HG02852 (cell line): Measurements from ENCODE around the gene SLC25A47.
"Not testable (repeated sequence)": the region's sequence is repeated elsewhere in the genome, so short reads cannot be mapped to it uniquely, and the experiment has no call there.

Source experiments
- ATAC-seq: cut with Tn5 transposase; IDR thresholded peaks from one replicate; pipeline ENCODE4 v1.9.1; 2021; ENCODE audit warnings: mild to moderate bottlenecking, moderate library complexity; ENCODE audit not compliant: unreplicated experiment

SLC25A47 gene

GRCh38 chr14:100304825-100305323, 18.3 kb upstream of the SLC25A47 start:
- no peak for ATAC-seq

DNA sequence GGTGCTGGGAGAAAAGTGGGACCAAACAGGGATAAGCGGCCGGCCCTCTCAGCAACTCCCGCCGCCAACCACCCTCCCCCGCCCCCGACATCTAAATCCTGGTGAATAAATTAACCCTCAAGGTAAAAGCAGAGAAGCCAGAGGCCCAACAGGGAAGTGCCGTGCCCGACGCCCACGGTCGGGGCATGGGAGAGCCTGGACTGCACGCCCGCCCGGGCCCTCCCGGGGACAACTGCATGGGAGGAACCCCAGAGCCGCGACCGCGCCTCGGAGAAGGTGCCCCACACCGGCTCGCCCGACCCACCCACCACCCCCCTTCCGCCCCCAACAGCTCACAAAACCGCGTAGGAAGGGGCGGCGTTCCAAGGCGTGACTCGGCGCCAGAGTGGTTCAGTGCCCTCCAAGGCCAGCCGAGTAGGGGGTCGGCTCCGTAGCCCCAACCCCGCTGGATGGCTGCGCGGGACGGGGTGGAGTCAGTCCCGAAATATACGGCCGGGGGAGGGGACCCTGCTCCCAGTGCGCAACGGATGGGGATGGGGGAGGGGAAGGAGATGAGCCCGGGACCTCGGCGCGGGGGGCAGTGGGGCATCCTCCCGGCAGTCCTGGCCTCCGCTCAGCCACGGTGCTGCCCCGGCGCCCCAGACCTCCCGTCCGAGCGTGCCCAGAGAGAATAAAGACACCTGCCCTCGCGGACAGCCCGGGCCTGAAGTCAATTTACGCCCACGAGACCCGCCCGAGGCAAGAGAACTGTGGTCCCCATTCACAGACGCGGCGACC, 17.6 kb upstream of the SLC25A47 start:
- ATAC-seq: no peak

DNA sequence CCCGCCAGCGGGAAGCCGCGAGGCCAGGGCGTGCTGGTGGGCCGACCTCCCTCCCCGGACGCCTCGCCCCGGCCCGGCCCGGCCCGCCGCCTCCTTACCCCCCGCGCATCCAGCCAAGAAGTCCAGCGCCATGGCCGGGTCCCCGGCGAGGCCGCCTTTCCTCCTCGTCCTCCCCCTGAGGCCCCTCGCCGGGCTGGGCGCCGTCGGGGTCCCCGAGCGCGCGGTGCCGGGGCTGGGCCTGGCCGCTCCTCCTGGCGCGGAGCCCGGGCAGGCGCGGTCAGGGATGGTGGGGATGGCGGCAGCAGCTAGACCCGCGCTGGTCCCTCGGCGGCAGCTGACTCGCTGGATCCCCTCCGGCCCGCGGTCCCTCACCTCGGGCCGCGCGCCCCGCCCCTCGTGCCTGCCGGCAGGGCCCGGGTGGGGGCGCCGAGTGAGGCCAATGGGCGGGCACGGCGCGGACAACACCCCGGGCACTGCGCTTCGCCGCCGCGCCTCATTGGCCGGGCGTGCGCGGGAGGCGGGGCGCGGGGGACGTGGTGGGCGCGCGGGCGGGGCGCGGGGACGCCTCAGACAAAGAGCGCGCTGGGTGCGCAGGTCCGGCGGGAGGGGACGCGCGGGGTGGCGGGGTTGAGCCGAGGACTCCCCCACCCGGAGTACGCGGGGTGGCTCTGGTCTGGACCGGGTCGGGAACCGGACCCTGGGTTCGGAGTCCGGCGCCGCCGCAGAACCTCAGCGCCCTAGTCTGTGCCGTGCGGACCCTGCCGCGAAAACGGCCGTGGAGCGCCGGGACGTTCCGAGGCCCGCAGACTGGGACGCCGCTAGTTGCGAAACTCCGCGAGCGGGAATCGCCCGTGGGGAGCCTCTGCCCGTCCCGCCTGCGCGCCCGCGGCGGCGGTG, 16.8 kb upstream of the SLC25A47 start, which contains the start of gene SLC25A29:
SLC25A29 (minus strand) TSS at position 344 of the 897 bp plus-strand sequence; CDS start at position 132, 212 bp downstream.
- peak; percentile 84 for ATAC-seq

GRCh38 chr14:100306998-100307765, 16.0 kb upstream of the SLC25A47 start:
- peak; percentile 21 for ATAC-seq

DNA sequence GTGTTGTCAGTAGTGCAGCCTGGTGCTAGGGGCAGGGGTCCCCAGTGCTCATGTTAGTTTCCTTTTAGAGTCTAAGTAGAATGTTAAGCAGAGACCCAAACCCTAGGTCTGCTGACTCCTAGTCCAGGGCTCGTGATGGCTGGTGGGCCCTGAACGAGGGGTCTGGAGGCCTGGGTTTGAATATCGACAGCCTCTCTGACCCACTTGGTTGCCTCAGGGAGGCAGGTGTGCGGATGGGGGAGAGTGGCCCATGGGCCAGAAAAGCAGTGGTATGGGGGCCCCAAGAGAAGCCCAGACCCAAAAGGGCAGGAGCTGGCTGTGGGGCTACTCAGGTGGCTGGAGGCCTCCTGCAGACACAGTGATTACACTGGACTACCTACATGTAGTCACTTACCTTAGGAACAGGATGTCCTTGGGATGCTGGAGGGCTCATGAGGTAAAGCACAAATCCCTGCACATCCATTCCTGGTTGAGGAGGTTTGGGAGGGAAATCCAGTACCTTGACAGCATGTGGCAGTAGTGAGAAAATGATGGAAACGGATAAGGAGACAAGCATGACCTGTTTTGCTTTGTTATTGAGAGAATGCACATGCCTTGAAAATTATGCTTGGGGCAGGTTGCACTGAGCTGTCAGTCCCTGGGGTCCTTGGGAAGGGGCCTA, 15.2 kb upstream of the SLC25A47 start:
- no peak for ATAC-seq

DNA sequence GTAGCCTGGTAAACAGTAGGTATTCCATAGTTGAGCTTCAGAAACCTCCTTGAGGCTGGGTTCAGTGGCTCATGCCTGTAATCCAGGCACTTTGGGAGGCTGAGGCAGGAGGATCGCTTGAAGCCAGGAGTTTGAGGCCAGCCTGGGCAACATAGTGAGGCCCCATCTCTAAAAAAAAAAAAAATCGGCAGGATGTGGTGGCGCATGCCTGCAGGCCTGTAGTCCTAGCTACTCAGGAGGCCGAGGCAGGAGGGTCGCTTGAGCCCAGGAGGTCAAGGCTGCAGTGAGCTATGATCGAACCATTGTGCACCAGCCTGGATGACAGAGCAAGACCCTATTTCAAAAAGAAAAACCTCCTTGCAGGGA, 14.7 kb upstream of the SLC25A47 start:
- not testable (repeated sequence) for ATAC-seq

DNA sequence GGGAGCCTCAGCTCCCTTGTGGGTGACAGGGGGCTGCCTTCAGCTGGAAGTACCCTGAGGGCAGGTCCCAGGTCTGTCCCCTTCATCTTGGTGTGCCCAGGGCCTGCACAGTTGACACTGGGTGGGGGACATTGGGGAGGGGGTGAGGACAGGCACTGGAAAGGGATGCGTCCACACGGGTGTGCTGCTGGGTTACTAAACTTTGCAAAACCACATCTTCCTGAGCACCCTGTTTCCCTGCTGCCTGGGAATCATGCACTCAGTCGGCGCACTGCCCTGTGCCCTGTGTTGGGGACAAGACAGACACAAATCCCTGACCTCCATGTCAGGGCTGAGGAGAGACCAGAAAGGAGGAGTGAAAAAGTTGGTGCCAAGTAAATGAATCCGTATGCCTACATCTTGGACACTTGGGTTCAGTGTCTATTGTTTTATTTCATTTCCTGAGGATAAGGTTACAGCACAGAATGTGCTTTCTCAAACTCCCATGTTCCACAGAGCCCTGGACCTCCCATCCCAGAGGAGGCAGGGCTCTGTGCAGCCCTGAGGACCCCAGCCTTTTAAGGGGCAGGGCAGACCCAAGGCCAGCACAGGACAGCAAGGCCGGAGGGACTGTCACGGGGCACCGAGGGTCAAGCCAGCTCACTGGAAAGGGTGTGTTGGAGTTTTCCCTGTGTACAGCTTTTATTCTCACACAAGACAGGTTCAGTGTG, 14.0 kb upstream of the SLC25A47 start:
- ATAC-seq: no peak

- not testable (repeated sequence) for ATAC-seq
These were observed 10.8 kb upstream of the SLC25A47 start for GRCh38 chr14:100312110-100312876.

DNA sequence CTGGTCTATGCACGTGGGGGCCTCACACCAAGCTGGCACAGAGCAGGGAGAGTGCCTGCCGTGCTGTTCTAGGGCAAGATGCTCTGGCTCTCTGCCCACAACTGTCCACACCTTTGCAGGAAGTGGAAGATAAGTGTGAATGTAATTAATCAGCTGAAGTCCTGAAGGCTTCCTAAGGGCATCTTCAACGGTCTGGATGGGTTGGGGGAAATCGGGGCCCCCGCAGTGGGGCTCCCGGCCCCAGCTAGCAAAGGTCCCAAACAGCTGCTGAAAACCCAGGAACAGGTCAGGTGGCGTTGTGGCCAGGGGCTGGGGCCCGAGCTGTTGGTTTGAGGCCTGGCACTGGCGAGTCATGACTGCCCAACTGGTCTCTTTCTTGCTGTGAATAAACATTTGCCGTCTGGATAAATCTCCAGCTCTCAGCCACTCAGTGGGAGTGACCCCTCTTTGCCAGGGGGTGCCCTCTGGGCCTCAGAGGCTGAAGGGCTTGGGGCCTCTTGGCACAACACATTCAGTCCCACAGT, 10.2 kb upstream of the SLC25A47 start:
- ATAC-seq: no peak

DNA sequence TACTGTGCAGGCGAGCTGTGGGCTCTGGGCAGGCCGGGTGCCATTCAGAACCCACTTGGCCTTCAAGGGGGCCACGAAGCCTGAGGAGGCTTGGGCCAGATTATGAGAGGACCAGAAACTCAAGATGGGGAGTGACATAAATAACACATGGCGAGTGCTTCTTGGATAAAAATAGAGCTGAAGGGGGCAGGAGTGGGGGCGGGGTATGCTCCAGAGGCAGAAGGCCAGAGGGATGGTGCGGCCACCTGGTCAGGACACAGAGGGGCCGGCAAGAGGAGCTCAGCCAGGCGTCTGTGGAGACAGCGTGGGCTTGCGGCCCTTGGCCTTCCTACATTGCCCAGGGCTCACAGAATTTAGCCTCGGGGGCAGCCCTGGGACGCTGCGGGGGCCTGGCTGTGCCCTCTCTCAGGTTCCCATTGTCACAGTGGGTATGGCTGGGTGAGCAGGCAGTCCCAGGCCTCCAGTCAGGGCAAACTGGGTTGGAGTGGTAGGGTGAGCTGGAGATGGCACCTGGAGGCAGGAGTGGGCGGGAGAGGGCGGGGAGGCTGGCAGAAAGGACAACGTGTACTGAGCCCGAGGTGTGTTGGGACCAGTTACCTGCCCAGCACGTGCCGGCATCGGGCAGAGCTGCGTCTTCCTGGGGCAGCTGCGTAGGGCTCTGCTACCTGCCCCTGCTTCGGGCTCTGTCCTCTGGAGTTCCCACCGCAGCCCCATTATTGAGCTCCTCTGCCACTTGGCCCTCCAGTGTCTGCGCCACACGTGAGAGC, 9.5 kb upstream of the SLC25A47 start:
- ATAC-seq: no peak

DNA sequence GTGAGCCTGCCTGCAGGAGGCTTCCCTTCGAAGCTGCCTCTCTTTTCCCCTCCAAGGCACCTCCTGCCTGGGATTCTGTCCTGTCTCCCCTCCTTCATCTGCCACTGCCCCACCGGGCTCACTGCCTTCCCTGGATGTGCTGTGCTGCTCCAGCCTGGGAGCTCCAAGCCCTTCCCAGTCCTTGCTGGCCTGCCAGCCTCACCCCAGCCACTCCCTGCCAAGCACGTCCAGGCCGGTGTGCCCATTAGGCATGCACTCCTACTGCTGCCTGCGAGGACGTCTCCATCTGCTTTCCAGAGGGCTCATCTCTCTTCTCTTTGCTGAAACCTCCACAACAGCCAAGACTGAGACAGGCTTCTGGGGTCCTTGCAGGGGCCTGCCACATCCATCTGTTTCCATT, 8.4 kb upstream of the SLC25A47 start:
- ATAC-seq: no peak

GRCh38 chr14:100317389-100317788, 5.8 kb upstream of the SLC25A47 start:
- no peak for ATAC-seq

DNA sequence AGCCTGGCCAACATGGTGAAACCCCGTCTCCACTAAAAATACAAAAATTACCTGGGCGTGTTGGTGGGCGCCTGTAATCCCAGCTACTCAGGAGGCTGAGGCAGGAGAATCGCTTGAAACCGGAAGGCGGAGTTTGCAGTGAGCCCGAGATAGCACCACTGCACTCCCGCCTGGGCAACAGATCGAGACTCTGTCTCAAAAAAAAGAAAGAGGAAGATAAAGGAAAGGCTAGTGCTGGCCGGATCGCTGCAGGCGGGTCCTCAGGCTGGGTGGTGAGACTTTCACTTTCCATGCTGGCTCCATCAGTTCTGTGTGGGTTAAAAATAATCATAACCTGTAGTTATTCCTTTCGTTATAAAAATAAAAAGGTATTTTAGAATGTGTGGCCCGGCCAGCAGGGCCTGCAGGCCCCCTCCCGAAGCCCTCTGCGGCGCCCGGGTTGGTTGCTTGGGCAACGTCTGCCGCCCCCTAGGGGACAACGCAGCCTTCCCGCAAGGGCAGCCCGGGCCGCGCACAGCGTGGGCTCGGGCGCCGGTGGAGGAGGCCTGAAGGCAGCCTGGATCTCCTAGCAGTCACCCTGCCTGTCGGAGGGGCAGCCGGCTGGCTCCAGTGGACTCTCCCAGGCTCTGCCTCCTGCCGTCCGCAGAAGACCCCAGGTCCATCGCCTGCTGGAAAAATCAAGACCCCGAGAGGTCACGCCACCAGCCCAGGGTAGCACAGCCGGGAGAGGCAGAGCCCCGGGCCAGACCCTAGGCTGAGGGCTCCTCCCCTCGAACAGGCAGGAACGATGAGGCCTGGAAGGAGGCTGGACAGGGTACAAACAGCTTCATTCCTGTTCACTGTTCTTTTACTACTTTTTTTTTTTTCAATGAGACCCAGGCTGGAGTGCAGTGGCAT, 5.0 kb upstream of the SLC25A47 start:
- ATAC-seq: peak; percentile 79

- no peak for ATAC-seq
These were observed 2.8 kb upstream of the SLC25A47 start for GRCh38 chr14:100320157-100320856.

- ATAC-seq: no peak
These were observed 1.5 kb upstream of the SLC25A47 start for GRCh38 chr14:100321473-100322137.
